CD4-positive, CD25-positive, alpha-beta regulatory T cell (primary cell): ENCODE measurements around the gene CXCL3. TPM values are rescaled to one million over a fixed set of nuclear protein-coding genes. Genes with fewer than 3 reads are reported as not detected.

Source experiments
- ATAC-seq, 2 donors: fragments of 150-1000 bp; cut with Tn5 transposase; one replicate each; pipeline ENCODE4 v1.10.0; 2021; ENCODE audit warnings: low read depth in 2 of 2, moderate number of reproducible peaks in 2 of 2, moderate library complexity in 1 of 2
- DNase-seq, 3 donors: peaks; one replicate each; pipeline versions ENCODE4 v3.0.0 to v3.0.0-alpha.2; 2012 to 2022; ENCODE audit warnings: mixed read lengths in 1 of 3
- H3K27ac ChIP-seq: one replicate; pipeline ENCODE4 v1.7.0; 2013; ENCODE audit warnings: mild to moderate bottlenecking, low read length; ENCODE audit not compliant: insufficient read depth, poor library complexity, severe bottlenecking
- H3K27me3 ChIP-seq: one replicate; pipeline ENCODE4 v1.7.0; 2013; ENCODE audit warnings: low read length; ENCODE audit not compliant: control insufficient read depth, insufficient read depth
- H3K36me3 ChIP-seq: one replicate; pipeline ENCODE4 v1.7.0; 2013; ENCODE audit warnings: mild to moderate bottlenecking, low read length, moderate library complexity; ENCODE audit not compliant: control insufficient read depth, insufficient read depth
- H3K4me1 ChIP-seq: 2 replicates; pipeline ENCODE4 v1.7.0; 2013; ENCODE audit warnings: mild to moderate bottlenecking, low read length; ENCODE audit not compliant: insufficient read depth, control insufficient read depth, poor library complexity, severe bottlenecking
- H3K4me3 ChIP-seq: one replicate; pipeline ENCODE4 v1.7.0; 2013; ENCODE audit warnings: low read depth, mild to moderate bottlenecking, low read length, moderate library complexity
- H3K9me3 ChIP-seq, 2 experiments: 1 replicate in 1 of 2; 2 replicates in 1 of 2; pipeline ENCODE4 v1.7.0; 2013; ENCODE audit warnings: low read length in 2 of 2, mild to moderate bottlenecking in 1 of 2, moderate library complexity in 1 of 2; ENCODE audit not compliant: control insufficient read depth in 2 of 2
- H3K27ac Mint-ChIP-seq, 3 donors: one replicate each; pipeline ENCODE4 v1.8.0; 2020 to 2022; ENCODE audit warnings: mild to moderate bottlenecking in 3 of 3, mixed read lengths in 3 of 3, moderate library complexity in 2 of 3
- H3K27me3 Mint-ChIP-seq: one replicate; pipeline ENCODE4 v1.8.0; 2022; ENCODE audit warnings: mild to moderate bottlenecking, mixed read lengths
- H3K36me3 Mint-ChIP-seq: one replicate; pipeline ENCODE4 v1.8.0; 2020; ENCODE audit warnings: mixed read lengths
- H3K4me1 Mint-ChIP-seq, 4 donors: one replicate each; pipeline ENCODE4 v1.8.0; 2020 to 2022; ENCODE audit warnings: mixed read lengths in 4 of 4, mild to moderate bottlenecking in 1 of 4
- H3K4me3 Mint-ChIP-seq, 4 donors: one replicate each; pipeline ENCODE4 v1.8.0; 2020 to 2022; ENCODE audit warnings: mild to moderate bottlenecking in 4 of 4, mixed read lengths in 4 of 4, moderate library complexity in 3 of 4
- H3K9me3 Mint-ChIP-seq, 7 donors: one replicate each; pipeline ENCODE4 v1.8.0; 2020 to 2022; ENCODE audit warnings: mixed read lengths in 7 of 7, mild to moderate bottlenecking in 3 of 7, moderate library complexity in 2 of 7
- polyA plus RNA-seq, 4 donors: library from polyadenylated mRNA; unstranded; fragments of 300-500 nt; fragmentation: Illumina TruSeq; gene quantifications; one replicate each; pipeline ENCODE4 v1.2.3, GENCODE V29; 2021
- total RNA-seq: library from RNA; stranded (reverse); gene quantifications from one replicate; pipeline ENCODE4 v1.2.3, GENCODE V29; 2022

The CXCL3 gene
- total and polyA plus RNA-seq, 5 donors from 2014 or later: not detected

DNA sequence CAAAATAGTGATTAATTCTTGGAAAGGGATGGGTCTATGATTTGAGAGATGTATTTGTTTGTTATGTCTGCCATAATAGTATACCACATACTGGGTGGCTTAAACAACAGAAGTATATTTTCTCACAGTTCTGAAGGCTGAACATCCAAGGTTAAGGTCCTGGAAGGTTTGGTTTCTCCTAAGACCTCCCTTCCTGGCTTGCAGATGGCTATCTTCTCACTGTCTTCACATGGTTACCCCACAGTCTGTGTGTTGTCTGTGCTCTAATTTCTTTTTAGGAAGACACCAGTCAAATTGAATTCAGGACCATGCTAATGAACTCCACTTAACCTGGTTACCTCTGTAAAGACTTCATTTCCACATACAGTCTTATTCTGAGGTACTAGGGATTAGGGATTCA lies 34.9 kb upstream of the CXCL3 start:
- Mint-ChIP-seq H3K9me3 (no peaks in the 10 kb centered on the region), H3K27ac (no peak overlapping the region), H3K27me3 (peaks cover 4% of the 10 kb centered on the region), H3K36me3 (no peaks in the 10 kb centered on the region), H3K4me3 (no peak overlapping the region), H3K4me1 (no peaks in the 10 kb centered on the region)
- Histone ChIP-seq H3K4me3 (no peak overlapping the region), H3K36me3 (no peaks in the 10 kb centered on the region), H3K9me3 (no peaks in the 10 kb centered on the region), H3K27me3 (no peaks in the 10 kb centered on the region), H3K4me1 (no peaks in the 10 kb centered on the region), H3K27ac (no peak overlapping the region)
- no peak for DNase-seq
- ATAC-seq: no peak

- Mint-ChIP-seq H3K9me3 (no peaks in the 10 kb centered on the region), H3K36me3 (no peaks in the 10 kb centered on the region), H3K27ac (no peak overlapping the region), H3K4me1 (no peaks in the 10 kb centered on the region), H3K27me3 (peaks cover 4% of the 10 kb centered on the region), H3K4me3 (no peak overlapping the region)
- Histone ChIP-seq H3K9me3 (no peaks in the 10 kb centered on the region), H3K36me3 (no peaks in the 10 kb centered on the region), H3K27me3 (no peaks in the 10 kb centered on the region), H3K4me1 (no peaks in the 10 kb centered on the region), H3K4me3 (no peak overlapping the region), H3K27ac (no peak overlapping the region)
- ATAC-seq (no peak), DNase-seq (no peak)
Measured at GRCh38 chr4:74072739-74073138, 34.2 kb upstream of the CXCL3 start.

DNA sequence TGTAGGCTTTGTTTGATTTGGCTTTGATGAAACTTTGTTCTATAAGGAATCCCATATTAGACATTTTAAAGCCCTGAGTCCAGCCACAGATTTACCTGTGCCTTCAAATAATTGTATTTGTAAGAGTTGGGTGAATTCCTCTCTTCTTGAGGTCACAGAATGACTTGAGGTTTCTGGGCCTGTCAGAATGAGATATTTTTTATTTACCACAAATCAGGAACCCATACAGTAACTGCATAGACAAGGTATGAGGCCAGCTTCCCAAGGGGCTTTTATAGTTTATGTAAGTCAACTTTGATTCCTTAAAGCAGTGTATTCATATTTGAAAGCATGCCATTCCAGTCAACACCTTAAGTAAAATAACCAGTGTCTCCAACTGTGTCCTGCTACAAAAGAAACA lies 29.1 kb upstream of the CXCL3 start:
- no peak overlapping the region for H3K27ac ChIP-seq
- ATAC-seq (no peak), DNase-seq (no peak)
- no peaks in the 10 kb centered on the region for H3K9me3 Mint-ChIP-seq
- no peak overlapping the region for H3K4me3 Mint-ChIP-seq
- H3K4me3 ChIP-seq: no peak overlapping the region
- no peaks in the 10 kb centered on the region for H3K4me1 ChIP-seq
- no peak overlapping the region for H3K27ac Mint-ChIP-seq
- no peaks in the 10 kb centered on the region for H3K36me3 ChIP-seq
- no peaks in the 10 kb centered on the region for H3K27me3 Mint-ChIP-seq
- H3K27me3 ChIP-seq: no peaks in the 10 kb centered on the region
- H3K36me3 Mint-ChIP-seq: no peaks in the 10 kb centered on the region
- no peaks in the 10 kb centered on the region for H3K9me3 ChIP-seq
- H3K4me1 Mint-ChIP-seq: no peaks in the 10 kb centered on the region

GRCh38 chr4:74066232-74066631 lies 27.7 kb upstream of the CXCL3 start:
- H3K4me3 Mint-ChIP-seq: no peak overlapping the region
- H3K27ac Mint-ChIP-seq: no peak overlapping the region
- peaks cover 0 to 3% (median 0%) of the 10 kb centered on the region in 7 donors for H3K9me3 Mint-ChIP-seq
- H3K27me3 Mint-ChIP-seq: no peaks in the 10 kb centered on the region
- no peaks in the 10 kb centered on the region for H3K4me1 Mint-ChIP-seq
- no peak overlapping the region for H3K27ac ChIP-seq
- no peak overlapping the region for H3K4me3 ChIP-seq
- no peaks in the 10 kb centered on the region for H3K4me1 ChIP-seq
- no peaks in the 10 kb centered on the region for H3K9me3 ChIP-seq
- ATAC-seq (no peak), DNase-seq (no peak)
- no peaks in the 10 kb centered on the region for H3K27me3 ChIP-seq
- H3K36me3 Mint-ChIP-seq: no peaks in the 10 kb centered on the region
- no peaks in the 10 kb centered on the region for H3K36me3 ChIP-seq

- no peak overlapping the region for H3K27ac ChIP-seq
- no peak overlapping the region for H3K27ac Mint-ChIP-seq
- no peaks in the 10 kb centered on the region for H3K27me3 ChIP-seq
- H3K36me3 ChIP-seq: no peaks in the 10 kb centered on the region
- no peaks in the 10 kb centered on the region for H3K4me1 Mint-ChIP-seq
- no peak for DNase-seq
- H3K4me3 Mint-ChIP-seq: no peak overlapping the region
- ATAC-seq: no peak
- H3K9me3 ChIP-seq: no peaks in the 10 kb centered on the region
- H3K9me3 Mint-ChIP-seq: peaks cover 0 to 5% (median 0%) of the 10 kb centered on the region in 7 donors
- no peaks in the 10 kb centered on the region for H3K27me3 Mint-ChIP-seq
- no peak overlapping the region for H3K4me3 ChIP-seq
- H3K36me3 Mint-ChIP-seq: no peaks in the 10 kb centered on the region
- no peaks in the 10 kb centered on the region for H3K4me1 ChIP-seq
Measured at GRCh38 chr4:74065115-74065642, 26.7 kb upstream of the CXCL3 start.

GRCh38 chr4:74063859-74064258 lies 25.4 kb upstream of the CXCL3 start:
- no peak overlapping the region for H3K4me3 ChIP-seq
- Mint-ChIP-seq H3K27ac (no peak overlapping the region), H3K36me3 (no peaks in the 10 kb centered on the region), H3K9me3 (peaks cover 0 to 7% (median 0%) of the 10 kb centered on the region in 7 donors), H3K27me3 (no peaks in the 10 kb centered on the region), H3K4me3 (no peak overlapping the region), H3K4me1 (no peaks in the 10 kb centered on the region)
- DNase-seq (no peak), ATAC-seq (no peak)
- no peaks in the 10 kb centered on the region for H3K9me3 ChIP-seq
- no peaks in the 10 kb centered on the region for H3K4me1 ChIP-seq
- H3K27ac ChIP-seq: no peak overlapping the region
- H3K36me3 ChIP-seq: no peaks in the 10 kb centered on the region
- H3K27me3 ChIP-seq: no peaks in the 10 kb centered on the region

DNA sequence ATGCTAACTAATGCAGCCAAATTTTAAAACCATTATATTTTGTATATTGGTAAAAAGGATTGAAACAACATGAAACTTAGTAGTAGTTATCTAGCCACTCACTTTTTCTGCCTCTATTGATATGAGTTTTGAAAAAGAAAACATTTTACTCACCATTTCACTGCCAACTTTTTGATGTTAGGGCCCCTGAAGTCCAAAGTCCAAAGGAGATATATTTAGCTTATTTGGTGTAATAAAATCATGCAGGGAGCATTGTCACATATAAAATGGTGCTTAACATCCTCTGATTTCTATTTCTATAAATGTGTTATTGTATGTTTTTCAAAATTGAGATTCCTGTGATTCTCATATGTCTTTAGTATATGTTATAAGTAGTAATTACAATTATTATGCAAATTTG lies 24.5 kb upstream of the CXCL3 start:
- no peaks in the 10 kb centered on the region for H3K36me3 ChIP-seq
- no peak overlapping the region for H3K27ac ChIP-seq
- DNase-seq (no peak), ATAC-seq (no peak)
- no peaks in the 10 kb centered on the region for H3K4me1 ChIP-seq
- Mint-ChIP-seq H3K4me1 (no peaks in the 10 kb centered on the region), H3K4me3 (no peak overlapping the region), H3K9me3 (peaks cover 0 to 7% (median 0%) of the 10 kb centered on the region in 7 donors), H3K36me3 (no peaks in the 10 kb centered on the region), H3K27me3 (no peaks in the 10 kb centered on the region), H3K27ac (no peak overlapping the region)
- no peaks in the 10 kb centered on the region for H3K27me3 ChIP-seq
- no peaks in the 10 kb centered on the region for H3K9me3 ChIP-seq
- H3K4me3 ChIP-seq: no peak overlapping the region

DNA sequence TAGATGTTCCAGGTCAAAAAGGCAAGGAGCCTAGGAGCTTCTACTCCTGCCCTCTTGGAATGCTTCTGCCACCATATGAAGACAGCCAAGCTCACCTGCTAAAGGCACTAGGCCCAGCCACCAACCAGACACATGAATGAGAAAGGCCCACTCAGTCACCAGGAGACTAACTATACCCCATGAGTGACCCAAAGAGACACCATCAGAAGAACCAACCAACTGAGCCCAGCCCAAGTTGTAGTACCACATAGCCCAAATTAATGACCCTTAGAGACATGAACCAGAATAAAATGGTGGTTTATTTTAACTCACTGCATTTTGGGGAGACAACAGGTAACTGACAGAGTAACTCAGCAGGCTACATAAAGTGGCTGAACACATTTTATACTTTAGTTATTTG lies 22.9 kb upstream of the CXCL3 start:
- no peaks in the 10 kb centered on the region for H3K4me1 ChIP-seq
- H3K4me3 ChIP-seq: no peak overlapping the region
- H3K27ac ChIP-seq: no peak overlapping the region
- no peak for DNase-seq
- Mint-ChIP-seq H3K9me3 (peaks cover 0 to 7% (median 0%) of the 10 kb centered on the region in 7 donors), H3K4me1 (no peaks in the 10 kb centered on the region), H3K4me3 (no peak overlapping the region), H3K36me3 (no peaks in the 10 kb centered on the region), H3K27ac (no peak overlapping the region), H3K27me3 (no peaks in the 10 kb centered on the region)
- no peaks in the 10 kb centered on the region for H3K27me3 ChIP-seq
- H3K9me3 ChIP-seq: no peaks in the 10 kb centered on the region
- no peak for ATAC-seq
- H3K36me3 ChIP-seq: no peaks in the 10 kb centered on the region
